GM12873 (cell line): ENCODE measurements around the gene ORC4.

Experiments used
- TF ChIP-seq, protein P1 (sequence below): IDR thresholded peaks from 2 replicates; pipeline ENCODE4 v1.5.1; 2012; ENCODE audit warnings: low read depth, mild to moderate bottlenecking, moderate library complexity, low read length, control low read depth; ENCODE audit not compliant: insufficient read depth; ENCODE audit errors: missing control alignments

ORC4 gene

DNA sequence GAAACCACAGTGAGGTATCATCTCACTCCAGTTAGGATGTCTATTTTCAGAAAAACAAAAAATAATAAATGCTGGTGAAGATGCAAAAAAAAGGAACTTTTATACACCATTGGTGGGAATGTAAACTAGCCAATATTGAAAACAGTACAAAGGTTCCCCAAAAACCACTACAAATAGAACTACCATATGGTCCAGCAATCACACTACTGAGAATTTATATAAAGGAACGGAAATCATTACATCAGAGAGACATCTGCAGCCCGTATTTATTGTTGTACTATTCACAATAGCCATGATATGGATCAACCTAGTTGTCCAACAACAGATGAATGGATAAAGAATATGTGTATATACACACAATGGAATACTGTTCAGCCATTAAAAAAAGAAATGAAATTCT lies 52.0 kb downstream of the ORC4 start:
- TF ChIP-seq, protein P1, sequence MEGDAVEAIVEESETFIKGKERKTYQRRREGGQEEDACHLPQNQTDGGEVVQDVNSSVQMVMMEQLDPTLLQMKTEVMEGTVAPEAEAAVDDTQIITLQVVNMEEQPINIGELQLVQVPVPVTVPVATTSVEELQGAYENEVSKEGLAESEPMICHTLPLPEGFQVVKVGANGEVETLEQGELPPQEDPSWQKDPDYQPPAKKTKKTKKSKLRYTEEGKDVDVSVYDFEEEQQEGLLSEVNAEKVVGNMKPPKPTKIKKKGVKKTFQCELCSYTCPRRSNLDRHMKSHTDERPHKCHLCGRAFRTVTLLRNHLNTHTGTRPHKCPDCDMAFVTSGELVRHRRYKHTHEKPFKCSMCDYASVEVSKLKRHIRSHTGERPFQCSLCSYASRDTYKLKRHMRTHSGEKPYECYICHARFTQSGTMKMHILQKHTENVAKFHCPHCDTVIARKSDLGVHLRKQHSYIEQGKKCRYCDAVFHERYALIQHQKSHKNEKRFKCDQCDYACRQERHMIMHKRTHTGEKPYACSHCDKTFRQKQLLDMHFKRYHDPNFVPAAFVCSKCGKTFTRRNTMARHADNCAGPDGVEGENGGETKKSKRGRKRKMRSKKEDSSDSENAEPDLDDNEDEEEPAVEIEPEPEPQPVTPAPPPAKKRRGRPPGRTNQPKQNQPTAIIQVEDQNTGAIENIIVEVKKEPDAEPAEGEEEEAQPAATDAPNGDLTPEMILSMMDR: no peak

DNA sequence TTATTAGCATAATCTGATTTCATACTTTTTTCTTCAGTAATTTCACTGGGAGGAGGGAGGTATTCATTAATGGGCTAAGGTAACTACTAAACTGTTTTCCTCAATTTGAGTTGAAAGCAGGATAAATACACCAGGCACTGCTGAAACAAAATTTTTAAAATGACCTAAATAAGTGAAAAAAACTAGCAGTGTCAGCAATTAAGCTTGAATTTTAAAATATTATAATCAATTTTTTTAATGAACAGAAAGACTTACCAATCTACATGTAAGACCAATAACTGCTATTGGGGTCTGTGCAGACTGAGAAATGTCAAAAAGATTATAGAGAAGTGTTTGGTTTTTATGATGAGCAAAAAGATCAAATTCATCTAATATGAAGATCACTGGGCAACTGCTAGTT lies 68.4 kb downstream of the ORC4 start:
- TF ChIP-seq, protein P1: no peak

DNA sequence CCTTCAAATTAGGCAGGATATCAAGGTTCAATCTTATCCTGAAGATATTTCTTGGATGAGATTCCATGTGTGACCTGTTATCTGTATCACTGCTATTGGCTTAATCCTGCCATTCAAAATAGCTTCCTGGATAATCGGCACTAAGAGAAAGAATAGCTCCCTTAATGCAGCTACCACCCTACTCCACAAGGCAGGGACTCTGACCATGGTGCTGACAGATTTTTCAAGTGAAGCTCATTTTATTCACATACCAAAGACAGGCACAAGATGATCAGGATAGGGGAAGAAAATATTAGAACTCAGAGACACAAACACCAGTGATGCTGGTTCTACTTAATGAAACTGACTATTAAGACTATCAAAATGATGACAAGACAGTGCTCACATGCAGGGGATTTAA lies 74.9 kb downstream of the ORC4 start:
- TF ChIP-seq, protein P1: no peak

DNA sequence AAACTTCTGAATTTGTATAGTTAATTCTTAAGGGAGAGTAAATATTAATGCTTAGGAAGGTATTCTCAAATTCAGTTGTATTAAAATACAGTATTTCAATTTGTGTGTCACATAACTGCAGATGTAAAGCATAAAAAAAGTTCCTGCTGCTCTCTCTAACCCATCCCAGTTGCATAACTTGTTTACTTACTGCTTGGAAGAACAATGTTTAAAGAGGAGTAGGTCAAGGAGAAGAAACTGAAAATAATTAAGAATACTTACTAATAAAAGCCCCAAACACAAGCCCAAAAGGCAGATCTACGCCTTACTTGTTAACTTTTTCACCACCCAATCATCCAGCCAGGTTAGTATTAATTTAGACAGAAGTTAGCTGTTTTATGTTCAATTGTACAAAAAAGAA lies 81.2 kb downstream of the ORC4 start:
- TF ChIP-seq, protein P1: no peak

DNA sequence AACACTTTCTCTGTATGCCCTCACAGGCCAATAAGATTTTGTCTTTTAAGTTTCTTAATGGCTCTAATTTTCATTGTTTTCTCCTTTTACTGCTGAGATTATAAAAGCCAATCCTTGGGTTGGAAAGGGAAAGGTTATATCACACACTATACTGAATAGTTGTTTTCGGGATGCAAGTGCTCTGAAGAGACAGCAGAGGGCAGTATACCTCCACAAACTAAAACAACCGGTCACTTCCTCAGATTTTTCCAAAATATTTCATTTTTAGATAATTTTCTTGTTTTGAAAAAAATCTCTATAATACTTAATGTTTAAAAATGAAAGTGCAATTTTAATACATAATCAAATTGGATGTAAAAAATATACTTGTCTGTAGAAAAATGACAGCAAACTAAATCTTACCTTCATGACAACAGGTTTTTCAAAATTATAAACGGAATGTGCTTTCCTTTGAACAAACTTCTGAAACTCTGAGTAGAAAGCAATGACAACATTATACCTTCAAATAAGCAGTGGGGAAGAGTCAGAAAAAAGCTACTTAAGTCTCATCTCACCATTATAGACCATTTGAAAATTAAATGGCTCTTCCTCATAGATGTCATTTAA lies 82.7 kb downstream of the ORC4 start:
- TF ChIP-seq, protein P1: peak; percentile 76

DNA sequence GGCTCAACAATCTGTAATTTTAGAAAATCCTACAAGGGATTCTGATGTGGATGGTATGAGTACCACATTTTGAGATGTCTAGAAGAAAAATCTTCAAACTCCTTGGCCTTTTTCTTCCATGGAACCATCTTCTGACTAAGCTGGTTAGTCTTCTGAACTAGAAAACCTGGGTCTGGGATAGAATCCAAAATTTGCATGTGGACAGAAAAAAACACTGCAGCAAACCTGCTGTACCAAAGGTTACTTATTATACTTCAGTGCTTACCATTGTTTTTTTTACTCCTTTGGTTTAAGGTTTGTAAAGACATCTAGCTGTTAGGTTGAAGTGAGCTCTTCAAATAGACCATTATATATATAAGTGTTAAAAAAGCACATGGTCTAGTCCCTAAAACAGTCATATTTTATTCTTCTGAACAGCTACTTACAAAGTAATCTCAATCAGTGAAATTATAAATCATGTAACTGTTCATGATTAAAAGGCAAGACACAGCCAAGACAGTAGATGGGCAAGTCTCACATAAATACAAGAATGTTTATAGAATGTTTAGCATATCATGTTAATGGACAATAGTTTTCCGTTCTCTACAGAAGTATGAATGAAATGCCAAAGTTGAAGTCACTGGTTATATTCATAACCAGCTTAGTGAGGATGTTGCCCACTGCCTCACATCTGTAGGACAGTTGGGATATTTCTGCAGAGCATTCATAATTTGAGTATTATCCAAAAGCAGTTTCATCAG lies 85.5 kb downstream of the ORC4 start:
- TF ChIP-seq, protein P1: no peak

DNA sequence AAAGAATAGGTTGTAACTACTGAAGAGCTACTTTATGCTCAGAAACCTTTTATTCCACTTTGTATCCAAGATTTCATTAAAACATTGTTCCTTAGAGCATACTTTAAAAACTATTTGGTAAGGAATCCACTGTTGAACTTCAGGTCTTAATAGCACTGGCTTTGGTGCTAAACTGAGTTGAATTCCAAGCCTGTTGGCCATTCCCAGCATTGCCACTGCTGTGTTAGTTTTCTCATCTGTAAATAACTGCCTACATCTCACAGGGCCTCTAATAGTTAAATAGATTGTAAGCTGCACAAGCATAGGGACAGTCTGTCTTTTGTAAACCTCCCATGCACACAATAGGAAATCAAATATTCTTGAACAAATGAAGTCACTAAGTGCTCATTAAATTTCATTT lies 86.6 kb downstream of the ORC4 start:
- TF ChIP-seq, protein P1: no peak
